HK-2 (cell line): ENCODE data around the gene EBF3.

Experiments used
- DNase-seq: peaks from one replicate; pipeline ENCODE4 v3.0.0-alpha.2; 2018; ENCODE audit not compliant: unreplicated experiment

The EBF3 gene

DNA sequence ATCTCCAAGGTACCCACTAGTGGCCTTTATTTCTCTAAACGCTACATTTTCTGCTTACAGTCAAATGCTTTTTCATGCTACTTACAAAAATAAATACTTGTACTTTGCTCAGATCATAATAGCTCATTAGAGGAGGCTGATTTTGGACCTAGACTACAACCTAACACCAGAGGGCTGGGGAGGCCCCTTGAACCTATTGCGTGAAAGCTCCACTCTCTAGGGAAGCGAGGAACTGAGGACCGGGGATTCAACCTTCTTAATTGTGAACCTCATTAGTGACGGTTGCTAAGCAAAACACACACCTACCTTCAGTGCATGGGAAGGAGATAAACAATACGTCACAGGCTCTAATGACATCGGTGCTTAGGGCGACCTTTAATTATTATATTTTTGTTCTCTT is 92.1 kb downstream of the EBF3 start:
- no peak for DNase-seq

- DNase-seq: no peak
Observed at GRCh38 chr10:129870961-129871621, 93.0 kb downstream of the EBF3 start.

DNA sequence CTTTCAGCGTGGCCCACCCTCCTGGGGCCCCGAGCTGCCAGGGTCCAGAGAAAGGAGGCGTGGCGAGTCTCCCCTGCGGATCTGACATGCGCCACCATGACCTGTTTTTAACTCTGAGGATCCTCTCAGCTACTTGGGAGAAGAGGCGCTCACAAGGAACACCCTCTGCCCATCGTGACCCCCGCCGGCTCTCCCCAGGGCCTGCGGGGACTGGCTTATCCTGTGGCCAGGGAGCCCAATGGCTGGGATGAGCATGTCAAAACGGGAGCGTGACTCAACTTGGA is 93.7 kb downstream of the EBF3 start:
- DNase-seq: no peak

- no peak for DNase-seq
Observed at GRCh38 chr10:129869596-129870473, 94.2 kb downstream of the EBF3 start.

DNA sequence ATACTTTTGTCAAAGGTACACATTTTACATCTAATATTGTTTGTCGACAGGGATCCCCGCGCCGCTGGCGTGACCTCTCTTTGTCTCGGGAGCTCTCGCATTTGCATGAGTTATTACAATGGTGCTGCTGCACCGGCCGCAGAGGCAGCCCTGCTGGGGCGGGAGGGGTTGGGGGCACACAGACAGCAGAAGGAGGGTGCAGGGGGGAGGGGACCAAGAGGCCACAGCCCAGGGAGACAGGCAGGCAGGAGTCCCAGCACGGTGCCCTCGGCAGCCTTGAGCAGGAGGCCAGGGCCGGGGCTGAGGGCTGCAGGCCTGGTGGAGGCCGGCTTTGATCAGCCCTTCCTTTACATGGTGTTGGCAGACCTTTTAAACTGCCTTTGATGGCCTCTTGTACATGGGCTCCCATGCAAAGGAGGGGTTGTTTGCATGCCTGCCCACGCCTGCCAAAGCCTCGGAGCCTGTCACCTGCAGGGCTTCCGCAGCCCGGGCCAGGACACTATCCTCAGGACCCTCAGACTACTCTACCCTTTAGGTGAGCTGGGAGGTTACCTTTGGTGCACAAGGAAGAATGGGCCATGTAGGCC is 95.5 kb downstream of the EBF3 start:
- no peak for DNase-seq

DNA sequence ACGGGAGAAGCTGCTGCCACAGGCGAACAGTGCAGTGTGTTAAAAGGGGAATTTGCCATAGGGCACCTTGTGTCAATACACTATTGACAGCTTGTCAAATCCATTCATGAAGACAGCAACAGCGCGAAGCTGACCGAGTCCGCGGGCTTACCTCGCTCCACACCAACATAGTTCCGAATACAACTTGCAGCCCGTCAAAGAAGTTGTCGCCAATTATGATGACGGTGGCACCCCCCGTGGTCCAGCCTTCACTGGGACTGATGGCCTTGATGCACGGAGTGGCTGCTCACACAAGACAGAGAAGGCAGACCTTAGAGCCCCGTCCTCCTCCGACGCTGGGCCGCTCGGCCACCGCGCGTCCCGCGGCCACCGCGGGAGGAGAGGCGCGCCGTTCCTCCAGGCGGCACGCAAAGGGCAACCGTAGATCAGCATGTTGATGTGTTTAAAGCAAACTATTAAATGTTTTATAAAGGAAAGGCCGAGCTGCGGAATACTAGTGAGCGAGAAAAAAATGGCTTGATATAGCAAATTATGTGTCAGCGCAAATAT is 96.4 kb downstream of the EBF3 start:
- DNase-seq: no peak

DNA sequence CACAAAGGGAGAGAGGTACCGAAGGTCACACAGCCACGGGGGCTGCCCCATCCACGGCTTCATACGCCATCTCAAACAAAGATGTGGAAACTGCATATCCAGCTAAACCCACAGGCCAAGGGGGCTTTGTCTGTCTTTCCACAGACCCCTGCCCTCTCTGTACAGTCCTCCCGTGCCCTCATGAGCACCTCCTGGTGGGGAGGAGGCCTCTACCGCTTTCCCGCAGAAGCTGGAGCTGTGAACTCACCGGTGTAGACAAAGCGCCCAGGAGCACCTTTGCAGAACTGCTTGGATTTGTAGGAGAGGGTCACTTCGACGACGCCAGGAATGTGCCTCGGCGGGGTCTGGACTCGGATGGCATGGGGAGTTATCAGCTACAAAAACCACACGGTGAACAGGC is 97.2 kb downstream of the EBF3 start:
- no peak for DNase-seq

DNA sequence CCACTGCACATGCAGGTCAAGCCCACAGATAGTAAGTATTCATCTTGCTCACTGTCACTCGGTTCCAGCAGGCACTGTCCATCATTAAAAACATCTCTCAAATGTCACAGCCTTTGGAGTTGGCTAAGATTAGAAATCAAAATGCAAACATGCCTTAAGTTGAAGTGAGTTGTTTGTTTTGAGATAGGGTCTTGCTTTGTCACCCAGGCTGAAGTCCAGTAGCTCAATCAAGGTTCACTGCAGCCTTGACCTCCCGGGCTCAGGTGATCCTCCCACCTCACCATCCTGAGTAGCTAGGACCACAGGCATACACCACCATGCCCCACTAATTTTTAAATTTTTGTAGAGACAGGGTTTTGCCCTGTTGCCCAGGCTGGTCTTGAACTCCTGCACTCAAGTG is 98.1 kb downstream of the EBF3 start:
- DNase-seq: no peak

DNA sequence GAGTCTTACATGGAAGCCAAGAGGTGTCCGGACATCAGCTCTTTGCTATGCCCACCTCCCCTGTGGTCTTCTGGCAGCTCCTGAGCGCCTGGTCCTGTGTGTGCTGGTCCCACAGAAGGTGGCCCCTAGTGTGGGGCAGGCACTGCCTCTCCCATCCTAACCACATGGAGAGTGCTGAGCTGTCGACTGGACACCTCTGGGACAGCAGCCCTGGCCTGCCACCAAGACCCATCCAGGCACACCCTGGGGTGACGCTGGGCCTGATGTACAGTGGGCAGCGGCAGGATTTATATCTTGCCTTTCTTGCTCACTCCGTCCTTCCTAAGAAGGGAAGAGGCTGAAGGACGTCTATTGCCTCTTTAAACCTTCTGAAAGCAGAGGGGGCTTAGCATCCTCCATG is 98.7 kb downstream of the EBF3 start:
- DNase-seq: no peak

DNA sequence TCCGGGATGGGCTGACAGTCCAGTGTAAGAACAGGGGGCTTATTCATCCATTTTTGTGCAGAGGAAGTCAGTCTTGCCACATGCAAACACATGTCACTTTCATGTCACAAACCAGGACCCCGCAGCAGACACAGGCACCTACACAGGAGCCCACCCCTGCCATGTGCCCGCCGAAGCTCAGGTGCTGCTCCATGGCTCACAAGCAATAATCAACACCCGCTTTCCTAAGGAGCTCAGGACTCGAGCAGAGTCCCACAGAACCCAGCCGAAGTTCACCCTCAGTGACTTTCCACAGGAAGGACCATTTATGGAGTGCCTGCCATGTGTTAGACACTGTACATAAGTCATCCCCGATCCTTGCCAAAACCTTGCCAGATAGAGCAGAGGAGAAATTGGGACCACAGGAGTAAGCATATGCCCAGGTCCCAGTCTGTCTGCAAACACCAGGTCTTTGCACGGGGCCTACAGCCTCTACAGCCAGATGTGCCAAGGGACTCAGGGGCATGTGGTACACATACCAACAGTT is 99.4 kb downstream of the EBF3 start:
- no peak for DNase-seq

GRCh38 chr10:129864082-129864481 is 100.0 kb downstream of the EBF3 start:
- no peak for DNase-seq

DNA sequence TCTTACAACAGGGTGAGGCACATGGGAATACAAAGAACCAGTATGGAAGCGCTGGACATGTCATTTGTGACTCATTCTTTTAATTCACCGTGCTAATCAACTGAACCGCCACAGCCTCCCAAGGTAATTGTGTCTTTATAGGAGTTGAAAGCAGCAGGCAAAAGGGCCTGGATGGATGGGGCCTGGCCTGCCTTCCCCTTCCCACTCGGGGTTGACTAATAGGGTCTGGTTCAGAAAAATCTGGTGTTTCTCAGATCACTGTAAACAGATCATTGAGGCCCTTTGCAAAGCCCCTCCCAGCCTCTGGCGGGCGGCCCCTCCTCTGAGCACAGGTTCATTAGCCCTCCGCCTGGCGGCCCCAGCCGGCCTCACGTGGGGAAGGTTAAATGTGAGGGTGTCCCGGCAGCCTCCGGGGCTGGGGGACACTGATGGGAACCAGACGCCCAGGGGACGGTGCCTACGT is 100.8 kb downstream of the EBF3 start:
- no peak for DNase-seq

GRCh38 chr10:129861776-129862531 is 102.1 kb downstream of the EBF3 start:
- DNase-seq: no peak

DNA sequence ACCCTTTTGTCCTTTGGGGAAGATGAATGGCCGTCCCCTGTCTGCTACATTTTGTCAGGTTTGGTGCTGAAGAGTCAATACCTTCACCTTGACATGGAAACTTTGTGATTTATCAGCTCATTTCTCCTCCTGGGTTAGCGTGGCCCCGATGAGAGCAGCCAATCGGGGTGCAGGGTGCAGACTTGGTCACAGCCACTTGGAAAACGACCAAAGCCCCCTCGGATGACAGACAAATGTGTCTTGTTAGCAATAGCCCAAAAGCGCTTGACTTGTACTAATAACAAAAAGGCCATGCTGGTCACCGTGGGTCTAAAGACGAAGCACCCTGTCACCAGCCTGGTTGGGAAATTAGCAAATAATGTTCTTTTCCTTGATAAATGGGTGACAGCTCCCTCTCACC is 103.7 kb downstream of the EBF3 start:
- DNase-seq: no peak

DNA sequence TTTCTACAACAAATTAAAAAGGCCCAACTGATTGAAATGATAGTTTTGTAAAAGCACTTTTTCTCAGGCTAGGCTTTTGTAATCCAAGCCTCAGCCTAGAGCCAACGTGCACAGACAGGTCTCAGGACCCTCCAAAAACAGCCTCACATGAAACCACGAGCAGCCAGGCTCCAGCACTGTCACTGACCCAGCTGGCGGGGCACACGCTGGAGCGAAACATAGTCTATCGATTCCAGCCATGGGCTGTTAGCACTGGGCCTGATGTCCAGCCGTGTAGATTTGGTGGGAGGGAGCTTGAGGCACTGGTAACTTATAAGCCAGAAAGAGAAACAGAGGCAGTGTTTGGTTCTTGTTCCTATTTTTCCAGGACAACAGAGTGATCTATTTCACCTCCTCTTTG is 104.5 kb downstream of the EBF3 start:
- no peak for DNase-seq

GRCh38 chr10:129857242-129857960 is 106.7 kb downstream of the EBF3 start:
- no peak for DNase-seq

- no peak for DNase-seq
Observed at GRCh38 chr10:129855836-129856563, 108.1 kb downstream of the EBF3 start.

DNA sequence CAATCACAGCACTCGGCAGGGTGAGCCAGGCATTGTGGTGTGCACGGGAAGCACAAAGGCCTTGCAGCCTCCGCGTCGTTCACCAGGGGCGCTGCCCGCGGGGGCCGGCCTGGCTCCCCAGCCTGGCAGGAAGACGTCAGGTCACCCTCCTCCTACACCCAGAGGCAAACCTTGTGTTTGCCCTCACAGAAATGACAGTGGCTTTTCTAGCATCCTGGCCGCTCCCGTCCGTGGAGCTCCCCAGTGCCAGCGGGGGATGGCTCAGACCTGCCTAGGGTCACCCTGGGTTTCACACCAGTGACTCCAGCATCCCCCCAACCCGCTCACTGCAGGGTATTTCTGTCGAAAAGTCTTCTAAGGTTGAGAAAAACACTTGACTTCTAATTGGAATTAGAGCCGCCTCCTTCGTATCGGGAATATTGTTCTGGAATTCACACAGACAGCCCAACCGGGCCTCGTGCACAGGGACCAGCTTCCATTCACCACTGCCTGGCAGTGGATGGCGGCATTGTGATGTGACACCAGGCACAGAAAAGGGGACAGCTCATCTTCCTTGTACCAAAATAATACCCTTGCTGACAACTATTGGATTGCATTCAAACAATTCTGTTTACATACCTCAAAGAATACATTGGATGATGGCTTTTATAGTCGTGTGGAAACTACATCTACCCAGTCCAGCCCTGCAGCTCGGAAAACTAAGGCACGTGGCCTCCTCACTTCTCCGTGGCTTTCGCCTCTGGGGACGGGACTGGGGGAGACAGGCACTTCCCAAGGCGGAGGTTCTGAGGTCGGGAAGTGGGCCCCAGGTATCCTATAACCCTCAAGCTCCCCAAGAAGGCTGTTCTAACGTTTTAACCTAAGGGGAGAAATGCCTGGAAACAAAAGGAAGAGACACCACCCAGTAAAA is 109.0 kb downstream of the EBF3 start:
- no peak for DNase-seq

DNA sequence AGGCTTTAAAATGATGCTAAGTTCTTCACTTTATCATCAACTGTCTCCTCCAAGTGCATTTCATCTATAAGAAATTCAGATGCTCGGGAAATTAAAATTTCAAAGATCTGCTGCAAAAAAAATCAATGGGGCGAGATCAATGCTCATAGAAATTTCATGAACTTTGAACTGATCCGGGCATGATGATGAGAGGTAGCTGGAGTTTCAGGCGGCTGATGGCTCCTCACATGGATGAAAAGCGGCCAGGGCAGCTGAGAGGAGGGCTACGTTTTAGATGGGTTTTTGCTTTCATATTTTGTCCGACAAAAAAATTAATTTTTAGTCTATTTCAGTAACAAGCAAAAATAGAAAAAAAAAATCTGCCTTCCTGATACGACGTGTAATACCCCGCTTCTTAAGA is 109.9 kb downstream of the EBF3 start:
- DNase-seq: no peak

GRCh38 chr10:129853562-129853903 is 110.5 kb downstream of the EBF3 start:
- DNase-seq: no peak
